Midbrain (tissue), 1 donor: ENCODE data around the gene DUOXA2.
"Not testable (repeated sequence)": the region's sequence is repeated elsewhere in the genome, so short reads cannot be mapped to it uniquely, and the experiment has no call there.

Experiments
- DNase-seq: peaks from one replicate; lab custom pipeline; 2025; lab: John Stamatoyannopoulos, UW

The DUOXA2 gene

DNA sequence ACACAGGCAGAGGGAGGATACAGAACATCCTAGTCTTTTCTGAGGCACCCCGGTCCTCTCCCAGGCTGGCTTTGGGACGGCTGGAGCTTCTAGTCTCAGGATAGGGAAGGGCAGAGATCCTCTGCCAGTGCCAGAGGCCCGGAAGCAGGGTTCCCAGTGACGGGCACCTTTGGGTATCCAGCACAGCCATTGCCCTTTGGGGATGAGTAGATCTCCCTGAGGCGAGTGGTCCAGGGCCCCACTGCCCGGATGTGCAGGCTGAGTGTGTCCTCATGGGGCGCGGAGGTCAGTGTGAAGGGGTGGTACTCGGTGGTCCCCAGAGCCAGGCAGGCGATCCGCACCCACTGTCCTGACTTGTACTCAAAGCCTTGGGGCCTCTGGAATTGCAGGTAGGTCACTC, 18.5 kb upstream of the DUOXA2 start:
- DNase-seq = no peak

DNA sequence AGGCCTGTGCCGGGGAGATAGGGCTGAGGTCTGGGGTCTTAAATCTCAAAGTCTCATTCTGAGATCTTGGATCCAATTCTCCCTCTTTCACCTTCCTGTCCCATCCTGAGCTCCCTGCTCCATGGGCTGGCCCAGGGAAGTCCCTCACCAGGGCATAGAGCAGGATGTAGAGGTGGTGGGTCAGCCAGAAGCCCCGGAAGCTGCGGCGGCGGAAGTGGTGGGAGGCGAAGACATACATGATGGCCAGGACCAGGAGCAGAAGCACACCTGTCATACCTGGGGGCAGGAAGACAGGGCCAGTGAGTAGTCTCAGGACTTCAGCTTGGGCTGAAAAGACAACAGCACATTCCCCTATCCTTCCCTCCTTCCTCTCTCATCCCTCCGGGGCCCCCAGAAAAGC, 16.7 kb upstream of the DUOXA2 start:
- DNase-seq = no peak

DNA sequence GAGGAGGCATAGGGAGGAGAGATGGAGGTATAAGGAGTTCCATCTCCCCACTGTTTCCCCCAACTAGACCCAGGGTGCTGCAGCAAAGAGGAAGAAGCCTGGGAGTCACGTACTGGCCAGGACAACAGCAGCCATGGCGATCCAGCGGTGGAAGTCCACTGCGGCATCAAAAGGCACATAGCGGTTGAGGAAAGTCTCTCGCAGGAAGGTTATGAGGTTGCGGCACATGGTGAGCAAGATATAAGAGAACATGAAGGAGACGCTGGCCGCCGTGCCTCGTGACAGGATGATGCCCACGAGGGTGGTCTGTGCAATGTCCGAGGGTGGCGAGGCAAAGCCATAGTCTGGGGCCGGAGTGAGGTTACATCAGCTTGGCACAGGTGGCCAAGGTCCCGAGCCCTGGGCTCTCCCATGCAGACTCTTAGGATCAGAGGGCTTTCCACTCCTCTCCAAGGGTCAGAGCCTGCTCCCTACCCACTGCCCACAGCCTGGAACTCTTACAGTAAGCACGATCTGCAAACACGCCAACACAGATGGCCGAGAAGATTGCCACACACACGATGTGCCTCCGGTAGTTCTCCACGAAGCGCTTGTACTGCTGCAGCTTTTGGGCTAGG, 14.5 kb upstream of the DUOXA2 start:
- DNase-seq = no peak

DNA sequence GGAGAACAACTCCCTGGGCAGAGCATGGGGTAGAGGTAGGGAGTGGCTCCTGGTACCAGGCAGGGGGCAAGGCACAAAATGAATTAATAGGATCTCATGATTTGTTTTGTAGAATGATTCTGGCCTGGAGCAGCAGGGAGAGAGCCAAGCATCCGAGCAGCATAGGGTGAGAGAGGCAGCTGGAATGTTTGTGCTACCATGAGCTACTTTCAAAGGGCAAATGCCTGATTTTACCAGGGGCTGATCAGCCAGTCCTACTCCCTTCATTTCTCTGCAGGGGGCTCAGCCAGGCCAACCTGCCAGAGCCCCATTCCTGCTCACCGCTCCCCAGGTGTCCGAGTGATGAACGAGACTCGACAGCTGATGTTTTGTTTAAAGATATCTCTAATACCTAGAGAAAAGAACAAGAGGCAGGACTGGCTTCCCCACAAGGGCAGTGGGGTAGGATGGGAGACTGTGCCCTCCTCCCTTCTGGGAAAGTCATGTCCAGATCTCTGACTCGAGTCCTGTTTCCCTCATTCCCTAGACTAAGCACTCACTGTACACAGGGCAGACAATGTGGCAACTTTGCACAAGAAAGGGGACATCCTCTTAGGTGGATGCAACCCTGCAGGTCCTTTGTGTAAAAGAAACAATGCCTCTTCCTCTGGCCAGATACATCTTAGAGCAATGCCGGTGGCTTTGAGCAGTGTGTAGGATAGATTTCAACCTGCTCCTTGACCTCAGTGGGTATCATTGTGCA, 13.1 kb upstream of the DUOXA2 start:
- DNase-seq = no peak

DNA sequence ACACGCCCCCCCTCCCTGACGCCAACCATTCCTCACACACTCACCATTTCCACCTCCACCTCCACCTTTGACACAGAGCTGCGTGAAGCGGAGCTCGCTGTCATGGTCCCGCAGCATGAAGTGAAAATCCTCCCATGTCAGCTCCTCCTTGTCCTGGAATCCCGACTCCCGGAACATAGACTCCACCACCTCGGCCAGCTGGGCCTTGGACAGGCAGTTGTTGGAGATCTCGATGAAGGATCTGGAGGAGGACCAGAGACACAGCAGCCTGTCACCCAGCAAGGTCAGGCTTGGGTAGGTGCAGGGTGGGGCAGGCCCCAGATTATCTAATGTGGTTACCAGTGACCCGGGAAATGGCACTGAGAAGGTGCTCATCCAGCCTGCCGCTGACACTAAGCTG, 12.4 kb upstream of the DUOXA2 start:
- no peak for DNase-seq

DNA sequence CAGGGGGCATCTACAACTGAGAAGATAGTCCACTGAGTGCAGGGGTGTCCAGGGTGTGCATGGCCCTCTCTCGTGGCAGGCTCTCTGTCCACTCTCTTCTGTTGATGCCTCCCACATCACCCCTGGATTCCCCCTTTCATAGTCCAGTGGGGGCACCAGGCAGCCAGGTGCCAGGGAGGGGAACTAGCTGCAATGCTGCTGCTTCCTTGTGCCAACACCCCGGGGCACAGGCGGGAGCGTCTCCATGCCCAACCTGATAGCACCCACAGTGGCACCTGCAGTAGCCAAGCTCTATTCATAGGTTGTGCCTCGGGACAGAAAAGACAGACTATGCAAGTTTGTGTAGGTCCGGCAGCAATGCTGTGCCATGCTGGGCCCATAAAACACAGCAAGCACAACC, 11.9 kb upstream of the DUOXA2 start:
- no peak for DNase-seq

DNA sequence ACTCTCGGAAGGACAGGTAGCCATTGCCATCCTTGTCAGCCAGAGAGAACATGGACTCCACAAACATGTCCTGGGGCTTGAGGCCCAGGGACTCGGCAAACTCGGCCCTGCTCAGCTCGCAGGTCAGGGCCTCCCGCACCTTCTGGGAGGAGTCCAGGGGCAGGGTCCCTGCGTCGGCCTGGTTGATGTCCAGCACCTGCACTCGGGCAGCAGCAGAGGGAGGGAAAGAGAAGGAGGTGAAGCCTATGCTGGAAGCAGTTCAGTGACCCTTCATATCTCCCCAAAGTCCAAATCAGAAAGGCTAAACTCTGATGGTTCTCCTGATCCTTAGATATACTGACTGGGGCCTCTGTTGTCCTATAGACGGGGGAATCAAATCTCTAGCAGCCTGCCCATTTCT, 10.0 kb upstream of the DUOXA2 start:
- not testable (repeated sequence) for DNase-seq

DNA sequence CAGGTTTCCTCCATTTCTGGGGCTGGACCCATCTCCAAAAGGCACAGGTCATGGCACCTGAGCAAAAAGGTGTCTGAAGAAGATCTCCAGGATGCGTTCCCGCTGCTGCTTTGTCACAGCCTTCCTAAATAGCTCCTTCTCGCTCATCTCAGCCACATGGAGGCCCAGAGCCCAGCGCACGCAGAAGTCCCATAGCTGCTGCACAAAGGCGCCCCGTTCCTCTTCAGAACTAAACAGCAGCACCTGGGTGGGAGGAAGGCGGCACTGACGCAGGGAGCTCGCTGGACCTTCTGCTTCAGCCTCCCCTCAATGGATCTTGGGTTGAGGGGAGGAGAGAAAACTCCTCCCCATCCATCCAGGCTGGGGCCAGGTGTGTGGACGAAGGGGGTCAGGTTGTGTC, 8.5 kb upstream of the DUOXA2 start:
- DNase-seq = no peak

DNA sequence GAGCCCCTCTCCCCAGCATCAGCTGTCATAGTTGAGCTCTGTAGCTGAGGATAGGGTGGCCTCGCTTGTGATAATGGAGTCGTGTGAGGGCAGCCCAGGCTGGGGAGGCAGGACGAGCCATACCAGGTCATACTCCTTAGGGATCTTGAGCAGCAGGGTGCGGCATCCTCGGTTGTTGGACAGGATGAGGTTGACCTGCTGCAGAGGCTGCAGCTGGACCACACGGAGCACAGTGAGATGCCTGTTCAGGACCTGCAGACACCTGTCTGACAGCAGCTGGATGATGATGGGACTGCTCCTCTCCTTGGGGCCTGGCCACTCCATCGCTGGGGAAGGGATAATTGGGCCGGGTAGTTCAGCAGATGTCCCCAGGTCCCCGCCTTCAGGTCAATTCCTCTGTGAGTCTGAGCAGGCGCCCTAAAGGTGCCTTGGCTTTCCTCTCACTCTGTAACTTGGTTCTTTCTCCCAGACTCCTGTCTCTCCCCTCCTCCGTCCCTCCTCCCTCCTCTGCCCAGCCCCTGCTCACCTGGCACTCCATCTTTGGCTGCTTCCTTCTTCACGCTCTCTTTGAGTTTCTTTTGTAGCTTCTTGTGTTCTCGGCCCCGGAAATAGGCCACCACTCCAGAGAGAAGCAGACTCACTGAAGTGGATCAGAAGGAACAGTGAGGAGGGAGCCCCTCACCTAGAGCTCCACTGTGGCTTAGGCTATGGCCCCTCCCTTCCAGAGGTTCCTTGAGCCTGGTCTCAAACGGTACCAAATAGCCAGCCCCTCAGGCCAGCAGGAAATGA, 7.9 kb upstream of the DUOXA2 start:
- DNase-seq = no peak

DNA sequence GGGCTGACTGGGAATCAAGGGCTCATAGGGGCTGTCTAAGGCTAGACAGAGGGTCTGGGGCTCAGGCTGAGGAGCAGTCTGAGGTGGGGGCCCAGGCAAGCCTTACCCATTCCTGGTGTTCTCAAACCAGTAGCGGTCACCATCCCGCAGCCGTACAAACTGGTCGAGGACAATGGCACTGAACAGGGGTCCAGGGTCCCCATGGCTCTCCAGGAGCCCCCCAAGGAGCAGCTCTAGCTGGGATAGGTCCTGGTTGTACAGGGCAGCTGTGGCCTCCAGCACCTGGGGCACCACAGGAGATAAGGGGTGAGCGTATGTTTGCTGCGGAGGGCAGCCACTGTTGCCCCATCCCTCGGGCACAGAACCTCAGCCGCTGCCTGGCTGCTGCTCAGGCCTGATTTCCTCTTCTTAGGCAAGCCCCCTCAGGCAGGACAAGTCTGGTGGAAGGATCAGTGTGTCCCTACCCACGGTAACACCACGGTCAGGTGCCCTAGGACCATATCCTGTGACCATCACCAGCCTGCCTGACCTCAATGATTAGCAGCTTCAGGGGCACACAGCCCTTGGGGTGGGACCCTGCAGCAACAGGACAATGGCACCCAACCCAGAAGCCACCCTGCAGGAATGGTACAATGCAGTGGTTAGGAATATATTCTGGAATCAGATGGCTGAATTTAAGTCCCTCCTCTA, 6.0 kb upstream of the DUOXA2 start:
- DNase-seq = no peak

DNA sequence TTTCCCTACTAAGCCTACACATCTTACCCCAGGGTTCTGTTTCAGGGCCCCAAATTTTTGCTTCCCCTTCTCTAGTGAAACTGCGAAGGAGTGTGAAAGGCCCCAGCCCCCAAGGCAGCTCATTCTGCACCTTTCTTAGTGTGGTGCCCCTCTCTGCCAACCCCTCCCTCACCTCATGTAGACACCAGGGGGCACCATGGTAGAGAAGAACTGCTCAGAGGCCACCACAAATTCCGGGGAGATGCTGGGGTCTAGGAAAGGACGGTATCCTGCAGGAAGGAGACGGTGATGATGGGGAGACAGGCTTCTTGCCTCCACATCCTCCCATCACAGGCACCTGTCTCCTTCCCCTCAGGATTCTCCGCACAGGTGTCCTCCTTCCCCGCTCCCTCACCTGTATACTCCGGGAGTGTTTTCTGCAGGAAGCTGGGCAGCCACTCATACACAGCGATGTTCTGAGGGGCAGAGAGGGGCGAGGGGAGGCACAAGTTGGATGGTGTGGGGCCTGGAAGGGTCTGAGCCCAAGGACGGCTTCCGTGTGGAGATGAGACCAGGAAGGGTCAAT, 3.8 kb upstream of the DUOXA2 start:
- DNase-seq = no peak

DNA sequence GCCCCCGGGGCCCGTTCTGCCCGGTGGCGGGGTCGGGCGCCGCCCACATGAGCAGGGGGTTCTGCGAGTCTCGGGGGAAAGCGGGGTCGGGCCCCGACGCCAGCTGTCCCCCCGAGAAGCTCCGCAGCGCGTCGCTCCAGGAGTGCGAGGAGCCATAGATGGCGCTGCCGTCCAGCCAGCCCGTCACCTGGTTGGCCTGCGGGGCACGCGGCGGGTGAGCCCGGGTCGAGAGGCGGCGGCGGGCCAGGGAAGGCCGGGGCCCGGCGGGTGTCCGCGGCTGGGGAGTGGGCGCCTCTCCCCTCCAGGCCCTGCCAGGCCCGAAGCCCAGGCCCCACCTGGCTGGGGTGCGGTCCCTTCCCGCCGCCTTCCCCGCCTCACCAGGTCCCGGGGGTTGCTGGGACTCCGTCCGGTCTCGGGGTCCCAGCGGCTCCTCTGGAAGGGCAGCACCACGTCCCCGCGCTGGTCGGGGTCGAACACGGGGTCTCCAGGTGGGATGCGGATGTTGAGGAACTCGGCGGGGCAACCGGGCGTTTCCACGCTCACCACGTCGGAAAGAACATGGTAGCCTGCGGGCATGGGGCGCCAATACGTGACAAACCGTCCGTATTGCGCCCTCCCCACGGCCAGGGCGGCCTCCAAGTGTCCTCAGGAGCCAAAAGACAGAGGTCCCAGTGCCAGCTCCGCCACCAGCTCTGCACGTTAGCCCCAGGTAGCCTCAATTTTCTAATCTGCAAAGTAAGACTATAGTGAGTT, 2.6 kb upstream of the DUOXA2 start:
- DNase-seq = no peak

DNA sequence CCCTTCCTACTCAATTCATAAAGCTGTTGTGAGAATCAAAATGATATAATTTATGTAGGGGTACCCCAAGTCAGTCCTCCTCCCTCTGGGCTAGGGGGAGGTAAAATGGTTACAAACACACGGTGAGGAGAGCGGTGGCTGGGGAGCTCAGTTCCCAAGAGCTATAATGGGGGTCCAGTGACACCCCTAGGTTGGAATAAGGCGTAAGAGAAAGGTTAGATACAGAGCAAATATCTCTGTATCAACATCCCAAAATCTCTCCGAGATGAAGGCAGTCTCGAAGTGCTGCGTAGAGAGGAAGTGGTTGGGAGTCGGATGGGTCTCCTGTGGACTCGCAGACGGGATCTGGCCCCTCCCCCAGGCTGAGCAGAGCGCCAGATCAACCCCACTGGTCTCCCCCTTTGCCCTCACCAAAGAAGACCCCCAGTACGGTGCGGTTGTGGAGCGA, 2.0 kb upstream of the DUOXA2 start:
- DNase-seq = no peak

DNA sequence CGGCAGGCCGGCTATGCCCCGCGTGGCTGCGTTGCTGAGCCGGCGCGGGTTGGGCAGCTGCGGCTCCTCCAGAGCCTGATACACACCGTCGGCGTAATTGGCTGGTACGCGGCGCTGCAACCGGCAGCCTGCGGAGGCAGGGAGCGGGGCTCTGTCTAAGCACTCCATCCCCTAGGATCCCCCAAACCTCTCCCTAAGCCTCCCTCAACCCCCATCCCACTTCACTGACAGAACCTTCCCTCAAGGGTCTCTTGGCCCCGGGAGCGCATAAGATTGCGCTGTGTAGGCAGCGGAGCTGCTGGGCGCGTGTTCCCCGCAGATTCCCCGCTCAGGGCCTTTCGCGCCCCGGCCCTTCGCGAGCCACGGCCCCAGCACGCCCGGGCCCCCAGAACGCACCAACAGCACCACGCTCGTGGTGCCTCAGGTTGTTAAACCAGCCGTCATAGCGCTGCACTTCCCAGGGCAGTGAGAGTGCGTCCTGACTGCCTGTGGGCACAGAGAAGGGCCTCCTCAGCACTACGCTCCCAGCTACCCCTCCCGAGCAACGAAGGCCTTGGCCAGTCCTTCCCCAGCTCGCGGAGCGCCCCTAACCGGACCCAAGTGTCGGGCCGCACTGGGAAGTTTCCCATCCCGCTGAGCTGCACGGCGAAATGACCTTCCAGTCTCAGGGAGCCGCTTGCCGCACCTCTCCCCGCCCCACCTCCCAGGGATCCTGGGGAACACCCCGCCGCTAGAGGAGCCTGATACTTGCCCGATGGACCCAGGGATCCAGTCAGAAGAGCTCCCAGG, 1.3 kb upstream of the DUOXA2 start:
- no peak for DNase-seq

DNA sequence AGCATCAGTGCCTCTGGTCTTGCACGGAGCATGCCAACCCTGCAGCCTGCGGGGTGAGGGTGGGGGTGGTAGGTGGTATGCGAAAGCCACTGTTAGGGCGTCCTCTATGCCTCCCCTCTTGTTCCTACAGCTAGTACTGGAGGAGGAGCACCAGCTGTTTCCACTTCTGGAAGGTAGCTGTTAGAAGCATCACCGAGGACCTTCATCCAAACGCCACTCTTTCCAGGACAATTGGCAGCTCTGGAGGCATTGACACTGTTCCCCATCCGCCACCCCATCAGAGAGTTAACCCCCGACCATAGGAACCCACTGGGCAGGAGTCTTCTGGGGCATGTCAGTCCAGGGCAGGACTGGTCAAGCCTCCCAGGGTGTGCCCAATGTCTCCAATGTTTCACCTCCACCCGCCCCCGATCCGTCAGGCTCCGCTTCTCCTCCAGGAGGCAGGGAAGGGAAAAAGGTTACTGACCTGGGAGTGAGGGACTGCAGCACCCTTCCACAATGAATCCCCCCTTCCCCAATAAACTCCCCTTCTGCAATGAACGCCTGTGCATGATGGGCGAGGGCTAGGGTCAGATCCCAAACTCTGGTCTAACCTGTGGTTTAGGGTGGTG, 641 bp upstream of the DUOXA2 start:
- DNase-seq = no peak

DNA sequence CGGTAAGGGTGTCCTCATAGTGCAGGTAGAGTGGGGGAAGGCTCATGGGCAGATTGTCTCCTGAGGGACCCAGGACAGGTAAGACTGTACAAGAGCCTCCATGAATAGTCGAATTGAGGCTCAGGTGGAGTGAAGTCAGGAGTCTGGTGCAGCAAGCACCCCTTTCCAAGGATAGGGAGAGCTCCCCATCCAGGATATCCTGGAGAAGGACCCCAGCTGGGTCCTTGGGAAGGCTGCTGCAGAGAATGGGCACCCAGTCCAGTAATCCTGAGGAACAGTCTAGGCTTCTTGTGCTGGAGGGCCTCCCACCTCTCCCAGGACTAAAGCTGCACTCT, 592 bp downstream of the DUOXA2 start:
- no peak for DNase-seq

DNA sequence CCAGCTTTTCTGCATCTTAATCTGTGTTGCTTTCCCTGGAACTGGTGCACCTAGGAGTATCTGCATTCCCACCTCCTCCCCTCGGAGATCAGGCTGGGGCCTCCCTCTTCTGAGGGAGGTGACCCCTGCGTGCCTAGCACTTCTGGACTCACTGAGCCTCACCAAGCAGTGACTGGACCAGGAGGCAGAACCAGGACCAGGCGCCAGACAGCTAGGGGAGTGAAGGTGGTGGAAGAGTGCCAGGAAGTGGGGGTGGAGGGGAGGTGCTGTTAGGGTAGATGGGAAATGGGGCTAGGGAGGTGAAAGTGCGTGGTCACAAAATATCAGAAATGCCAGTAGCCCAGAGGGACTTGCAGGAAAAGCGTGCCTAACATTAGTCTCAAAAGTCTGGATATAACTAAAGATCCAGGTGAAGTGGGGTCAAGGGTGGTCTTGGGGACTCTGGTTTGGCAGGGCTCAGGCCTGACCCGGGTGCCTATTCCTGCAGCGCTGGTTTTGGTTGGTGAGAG, 1.2 kb downstream of the DUOXA2 start:
- no peak for DNase-seq

DNA sequence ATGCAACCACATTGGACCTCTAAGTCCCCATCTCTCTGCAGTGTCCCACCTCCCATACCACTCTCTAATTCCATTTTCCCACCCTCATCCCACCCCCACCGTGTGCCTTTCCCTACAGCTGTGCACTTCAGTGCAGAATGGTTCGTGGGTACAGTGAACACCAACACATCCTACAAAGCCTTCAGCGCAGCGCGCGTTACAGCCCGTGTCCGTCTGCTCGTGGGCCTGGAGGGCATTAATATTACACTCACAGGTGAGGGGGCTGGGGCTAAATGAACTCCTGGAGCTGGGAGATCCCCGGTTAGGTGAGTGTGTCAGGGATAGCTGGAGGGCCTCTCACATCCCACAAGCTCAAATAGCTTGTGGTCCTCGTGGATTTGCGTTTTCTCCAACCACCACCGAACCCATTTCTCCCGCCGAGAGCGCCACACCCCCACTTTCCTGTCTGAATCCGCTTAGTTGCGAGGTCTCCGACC, 1.9 kb downstream of the DUOXA2 start:
- no peak for DNase-seq

DNA sequence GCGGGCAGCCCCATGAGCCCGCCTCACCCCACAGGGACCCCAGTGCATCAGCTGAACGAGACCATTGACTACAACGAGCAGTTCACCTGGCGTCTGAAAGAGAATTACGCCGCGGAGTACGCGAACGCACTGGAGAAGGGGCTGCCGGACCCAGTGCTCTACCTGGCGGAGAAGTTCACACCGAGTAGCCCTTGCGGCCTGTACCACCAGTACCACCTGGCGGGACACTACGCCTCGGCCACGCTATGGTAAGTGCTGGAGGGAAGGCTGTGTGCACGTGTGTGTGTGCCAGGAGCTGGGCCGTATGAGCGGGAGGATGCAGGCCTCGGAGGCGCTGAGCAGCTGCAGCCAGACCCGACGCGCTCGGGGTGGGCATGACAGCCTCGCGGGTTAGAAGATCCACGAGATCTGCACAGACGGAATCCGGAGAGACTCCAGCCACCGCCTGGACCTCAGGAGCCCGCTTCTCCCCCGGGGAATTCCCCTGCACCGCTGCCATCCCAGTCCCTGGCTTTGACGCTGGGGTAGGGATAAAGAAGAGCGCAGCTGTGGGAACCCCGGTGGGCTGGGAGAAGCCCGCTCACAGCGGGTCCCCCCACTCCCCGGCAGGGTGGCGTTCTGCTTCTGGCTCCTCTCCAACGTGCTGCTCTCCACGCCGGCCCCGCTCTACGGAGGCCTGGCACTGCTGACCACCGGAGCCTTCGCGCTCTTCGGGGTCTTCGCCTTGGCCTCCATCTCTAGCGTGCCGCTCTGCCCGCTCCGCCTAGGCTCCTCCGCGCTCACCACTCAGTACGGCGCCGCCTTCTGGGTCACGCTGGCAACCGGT, 2.6 kb downstream of the DUOXA2 start:
- no peak for DNase-seq
